Uterus (tissue), 4 donors: ENCODE measurements around the gene POMT2. TPM values are rescaled to one million over a fixed set of nuclear protein-coding genes. Genes with fewer than 3 reads are reported as not detected.
"Not testable (repeated sequence)": the region's sequence is repeated elsewhere in the genome, so short reads cannot be mapped to it uniquely, and the experiment has no call there.

Experiments used
- DNase-seq, 2 donors: peaks; one replicate each; pipeline ENCODE4 v3.0.0-alpha.2; 2019 to 2020
- H3K27ac ChIP-seq, 2 donors: fragments of 200-600 bp; sonication (generic); 1 replicate in 1 of 2; 2 replicates in 1 of 2; pipeline ENCODE4 v1.5.1; 2016 to 2018
- H3K27me3 ChIP-seq, 2 donors: fragments of 200-600 bp; sonication (generic); one replicate each; pipeline ENCODE4 v1.5.1; 2018 to 2019; ENCODE audit warnings: control low read depth in 1 of 2
- H3K36me3 ChIP-seq, 2 donors: fragments of 200-600 bp; sonication (generic); one replicate each; pipeline ENCODE4 v1.5.1; 2019; ENCODE audit warnings: control low read depth in 1 of 2
- H3K4me1 ChIP-seq, 2 donors: fragments of 200-600 bp; sonication (generic); one replicate each; pipeline ENCODE4 v1.5.1; 2018 to 2019; ENCODE audit warnings: control low read depth in 1 of 2
- H3K4me3 ChIP-seq, 2 donors: fragments of 200-600 bp; sonication (generic); 1 replicate in 1 of 2; 2 replicates in 1 of 2; pipeline ENCODE4 v1.5.1; 2018 to 2019; ENCODE audit warnings: mild to moderate bottlenecking in 1 of 2
- H3K9me3 ChIP-seq, 2 donors: fragments of 200-600 bp; sonication (generic); one replicate each; pipeline ENCODE4 v1.5.1; 2019; ENCODE audit warnings: control low read depth in 1 of 2
- CTCF ChIP-seq, 4 experiments: fragments of 200-600 bp in 2 of 4; fragments of 450-650 bp in 2 of 4; sonication (generic) in 2 of 4; IDR thresholded peaks; one replicate each; pipeline ENCODE4 v1.5.1; 2016 to 2019; ENCODE audit warnings: antibody characterized with exemption in 4 of 4, mild to moderate bottlenecking in 2 of 4, moderate library complexity in 1 of 4
- POLR2A ChIP-seq, 2 donors: fragments of 450-650 bp; IDR thresholded peaks; one replicate each; pipeline ENCODE4 v1.6.1; 2016; ENCODE audit warnings: antibody characterized with exemption in 2 of 2, mild to moderate bottlenecking in 1 of 2, moderate library complexity in 1 of 2
- intact Hi-C: fragments of 100-400 bp; cut with DNase I; formaldehyde crosslinking; loops from one replicate; pipeline ENCODE4 v1.15.1; 2023; ENCODE audit warnings: low total_unique reads
- total RNA-seq, 4 donors: library from RNA; depleted of rRNA in 3 of 4; stranded (reverse); fragments of >200 nt in 3 of 4; gene quantifications; one replicate each; pipeline versions ENCODE4 v1.1.0 to v1.2.4, GENCODE V29; 2014 to 2023
- donor health status: DM: yes; HTN: yes; CAD: no.

Gene POMT2
- total RNA-seq, 4 donors from 2014 or later: 2.1 to 72.2 (median 27.9) TPM

DNA sequence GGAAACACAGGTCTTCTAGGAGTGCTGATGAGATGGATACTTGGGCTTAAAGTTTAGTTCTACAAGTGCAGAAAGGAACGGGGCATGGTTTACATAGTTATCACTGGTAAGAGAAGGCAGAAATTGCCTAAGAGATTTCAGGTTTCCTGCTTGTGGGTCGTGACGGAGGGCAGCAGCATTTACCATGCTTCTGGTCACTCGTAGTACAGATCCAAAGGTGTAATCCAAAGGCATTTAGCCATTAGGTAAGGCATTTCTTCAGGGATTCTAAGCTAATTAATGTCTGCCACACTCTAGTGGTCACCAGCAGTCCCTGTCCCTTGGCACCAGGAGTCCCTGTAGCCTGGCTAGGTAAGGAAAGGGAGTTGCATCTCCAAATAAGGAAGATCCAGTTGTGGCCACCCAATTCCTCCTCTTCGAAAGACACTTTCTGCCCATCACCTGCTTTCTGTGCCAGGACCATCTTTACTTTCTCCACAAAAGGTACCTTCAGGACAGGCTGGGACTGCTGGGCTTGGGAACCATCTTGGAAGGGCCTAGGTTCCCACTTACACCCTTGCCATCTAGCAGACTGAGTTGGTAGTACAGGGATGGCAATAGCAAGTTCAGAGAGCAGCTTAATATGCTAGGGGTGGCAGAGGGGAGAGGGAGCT, 1.7 kb upstream of the POMT2 start:
- H3K4me1 ChIP-seq: peaks cover 3% of the 10 kb centered on the region in 2 donors
- DNase-seq: no peak
- H3K9me3 ChIP-seq: no peaks in the 10 kb centered on the region
- H3K4me3 ChIP-seq: peak overlapping the region in 1 of 2 donors; percentile 78
- peak overlapping the region; percentile 98 to 99 for H3K27ac ChIP-seq
- H3K27me3 ChIP-seq: no peaks in the 10 kb centered on the region
- no peaks in the 10 kb centered on the region for H3K36me3 ChIP-seq
- TF ChIP-seq CTCF (IDR thresholded peaks at IDR 0.05): no peak
- no peak for TF ChIP-seq POLR2A (IDR thresholded peaks at IDR 0.05)
- intact Hi-C loops: no loop called here

DNA sequence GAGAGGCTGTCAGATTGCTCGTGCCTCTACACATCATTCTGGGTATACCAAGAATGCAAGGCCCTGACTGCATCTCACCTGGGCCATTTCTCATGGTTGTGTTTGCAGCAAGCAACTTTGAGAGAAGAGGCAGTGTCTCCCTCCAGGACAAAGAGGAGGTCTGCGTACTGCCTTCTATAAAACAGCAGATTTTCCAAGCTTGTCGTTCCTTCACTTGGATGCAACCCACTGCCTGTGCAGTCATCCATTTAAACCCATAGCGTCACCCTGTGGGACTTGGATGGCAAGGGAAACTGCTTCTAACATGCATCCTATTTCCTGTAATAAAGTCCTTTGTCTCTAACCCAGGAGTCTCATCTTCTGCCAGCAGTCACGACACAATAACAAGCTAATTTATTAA, 1.3 kb downstream of the POMT2 start:
- Histone ChIP-seq H3K4me3 (no peak overlapping the region), H3K4me1 (peaks cover 3% of the 10 kb centered on the region in 2 donors), H3K27ac (peak overlapping the region; percentile 98 to 99), H3K9me3 (no peaks in the 10 kb centered on the region), H3K36me3 (no peaks in the 10 kb centered on the region), H3K27me3 (no peaks in the 10 kb centered on the region)
- intact Hi-C loops: no loop called here
- DNase-seq: no peak
- TF ChIP-seq CTCF (IDR thresholded peaks at IDR 0.05): no peak
- TF ChIP-seq POLR2A (IDR thresholded peaks at IDR 0.05): no peak

- intact Hi-C loops, H3K9me3 ChIP-seq, H3K36me3 ChIP-seq, DNase-seq, H3K4me1 ChIP-seq, H3K27ac ChIP-seq, H3K27me3 ChIP-seq, H3K4me3 ChIP-seq: not testable (repeated sequence)
Measured at GRCh38 chr14:77318756-77319155, 1.9 kb downstream of the POMT2 start.

- no peaks in the 10 kb centered on the region for H3K9me3 ChIP-seq
- peaks cover 3 to 11% of the 10 kb centered on the region in 2 donors for H3K4me1 ChIP-seq
- no peak for DNase-seq
- H3K36me3 ChIP-seq: no peaks in the 10 kb centered on the region
- TF ChIP-seq POLR2A (IDR thresholded peaks at IDR 0.05) (no peak), CTCF (IDR thresholded peaks at IDR 0.05) (no peak)
- H3K27ac ChIP-seq: no peak overlapping the region
- no peaks in the 10 kb centered on the region for H3K27me3 ChIP-seq
- intact Hi-C loops: no loop called here
- H3K4me3 ChIP-seq: no peak overlapping the region
Measured at GRCh38 chr14:77318006-77318553, 2.6 kb downstream of the POMT2 start.

GRCh38 chr14:77316872-77317301, 3.8 kb downstream of the POMT2 start:
- no peak overlapping the region for H3K4me3 ChIP-seq
- no peaks in the 10 kb centered on the region for H3K27me3 ChIP-seq
- TF ChIP-seq CTCF (IDR thresholded peaks at IDR 0.05) (no peak), POLR2A (IDR thresholded peaks at IDR 0.05) (no peak)
- peaks cover 3 to 11% of the 10 kb centered on the region in 2 donors for H3K4me1 ChIP-seq
- no peaks in the 10 kb centered on the region for H3K9me3 ChIP-seq
- H3K36me3 ChIP-seq: no peaks in the 10 kb centered on the region
- DNase-seq: no peak
- intact Hi-C loops: no loop called here
- H3K27ac ChIP-seq: no peak overlapping the region
